H9 (cell line): ENCODE results near the gene NRROS. TPM values are rescaled to one million over a fixed set of nuclear protein-coding genes. Genes with fewer than 3 reads are reported as not detected.

Source experiments
- DNase-seq: peaks from one replicate; pipeline ENCODE4 v3.0.0-alpha.2; 2017
- H2AFZ ChIP-seq: one replicate; pipeline ENCODE4 v1.6.1; 2013; ENCODE audit warnings: mild to moderate bottlenecking, low read length, control low read depth, moderate library complexity
- H2AK5ac ChIP-seq: 2 replicates; pipeline ENCODE4 v1.6.1; 2013; ENCODE audit warnings: low read length, control low read depth, mixed read lengths; ENCODE audit not compliant: insufficient read length
- H2BK120ac ChIP-seq: one replicate; pipeline ENCODE4 v1.6.1; 2013; ENCODE audit warnings: low read depth, mild to moderate bottlenecking, low read length, control low read depth, inconsistent platforms; ENCODE audit not compliant: poor library complexity, severe bottlenecking
- H2BK12ac ChIP-seq: 2 replicates; pipeline ENCODE4 v1.6.1; 2013; ENCODE audit warnings: low read length, control low read depth, mixed read lengths, low read depth; ENCODE audit not compliant: insufficient read length
- H2BK15ac ChIP-seq: 2 replicates; pipeline ENCODE4 v1.6.1; 2013; ENCODE audit warnings: low read depth, low read length, control low read depth
- H2BK20ac ChIP-seq: one replicate; pipeline ENCODE4 v1.6.1; 2013; ENCODE audit warnings: low read depth, mild to moderate bottlenecking, low read length, control low read depth, inconsistent platforms; ENCODE audit not compliant: poor library complexity, severe bottlenecking
- H2BK5ac ChIP-seq: 2 replicates; pipeline ENCODE4 v1.6.1; 2013; ENCODE audit warnings: low read length, control low read depth, mixed read lengths; ENCODE audit not compliant: insufficient read length
- H3K14ac ChIP-seq: 2 replicates; pipeline ENCODE4 v1.6.1; 2013; ENCODE audit warnings: low read length, control low read depth; ENCODE audit not compliant: insufficient read depth
- H3K18ac ChIP-seq: 2 replicates; pipeline ENCODE4 v1.6.1; 2013; ENCODE audit warnings: low read depth, mild to moderate bottlenecking, mixed read lengths, low read length, control low read depth; ENCODE audit not compliant: insufficient read length
- H3K23ac ChIP-seq: 2 replicates; pipeline ENCODE4 v1.6.1; 2013; ENCODE audit warnings: low read length, control low read depth, mixed read lengths, low read depth; ENCODE audit not compliant: insufficient read length
- H3K23me2 ChIP-seq: 2 replicates; pipeline ENCODE4 v1.6.1; 2013; ENCODE audit warnings: low read depth, mild to moderate bottlenecking, mixed read lengths, low read length, control low read depth; ENCODE audit not compliant: insufficient read length, poor library complexity, severe bottlenecking
- H3K27ac ChIP-seq: 2 replicates; pipeline ENCODE4 v1.5.1; 2013; ENCODE audit warnings: low read length, control low read depth, mixed read lengths, low read depth; ENCODE audit not compliant: insufficient read length
- H3K27me3 ChIP-seq: 2 replicates; pipeline ENCODE4 v1.6.1; 2013; ENCODE audit warnings: low read length, control low read depth, inconsistent platforms; ENCODE audit not compliant: insufficient read depth
- H3K4ac ChIP-seq: 2 replicates; pipeline ENCODE4 v1.6.1; 2013; ENCODE audit warnings: low read depth, mild to moderate bottlenecking, control low read depth, inconsistent platforms, low read length, moderate library complexity
- H3K4me1 ChIP-seq: 2 replicates; pipeline ENCODE4 v1.6.1; 2013; ENCODE audit warnings: low read length, control low read depth, inconsistent platforms; ENCODE audit not compliant: insufficient read depth
- H3K4me2 ChIP-seq: 2 replicates; pipeline ENCODE4 v1.6.1; 2013; ENCODE audit warnings: low read length, control low read depth, mixed read lengths; ENCODE audit not compliant: insufficient read length, insufficient read depth
- H3K56ac ChIP-seq: 2 replicates; pipeline ENCODE4 v1.6.1; 2013; ENCODE audit warnings: low read depth, mild to moderate bottlenecking, mixed read lengths, low read length, control low read depth; ENCODE audit not compliant: insufficient read length
- H3K79me1 ChIP-seq: 2 replicates; pipeline ENCODE4 v1.6.1; 2013; ENCODE audit warnings: low read depth, mild to moderate bottlenecking, moderate library complexity, low read length, control low read depth, inconsistent platforms; ENCODE audit not compliant: insufficient read depth, poor library complexity, severe bottlenecking
- H3K79me2 ChIP-seq: 2 replicates; pipeline ENCODE4 v1.6.1; 2013; ENCODE audit warnings: low read length, control low read depth, inconsistent platforms; ENCODE audit not compliant: insufficient read depth
- H3K9ac ChIP-seq: 2 replicates; pipeline ENCODE4 v1.6.1; 2013; ENCODE audit warnings: low read length, control low read depth, mixed read lengths; ENCODE audit not compliant: insufficient read length; ENCODE audit errors: extremely low read depth
- H3K9me3 ChIP-seq: one replicate; pipeline ENCODE4 v1.6.1; 2013; ENCODE audit warnings: low read depth, low read length, inconsistent platforms; ENCODE audit not compliant: control insufficient read depth
- H3T11ph ChIP-seq: one replicate; pipeline ENCODE4 v1.6.1; 2013; ENCODE audit warnings: mild to moderate bottlenecking, low read length, control low read depth, inconsistent platforms
- H4K20me1 ChIP-seq: one replicate; pipeline ENCODE4 v1.6.1; 2013; ENCODE audit not compliant: control insufficient read depth, insufficient read length, insufficient read depth
- H4K5ac ChIP-seq: 2 replicates; pipeline ENCODE4 v1.6.1; 2013; ENCODE audit warnings: low read depth, mild to moderate bottlenecking, mixed read lengths, low read length, control low read depth; ENCODE audit not compliant: insufficient read length
- H4K8ac ChIP-seq: replicated peaks from 2 replicates; pipeline ENCODE4 v1.6.1; 2013; ENCODE audit warnings: low read length, control low read depth, mixed read lengths, low read depth; ENCODE audit not compliant: insufficient read length
- H4K91ac ChIP-seq: 2 replicates; pipeline ENCODE4 v1.6.1; 2013; ENCODE audit warnings: low read depth, mild to moderate bottlenecking, moderate library complexity, mixed read lengths, low read length, control low read depth; ENCODE audit not compliant: insufficient read length
- H3K27ac Mint-ChIP-seq, 3 experiments: 2 replicates in 2 of 3; 3 replicates in 1 of 3; pipeline ENCODE4 v1.8.0; 2020 to 2021; ENCODE audit warnings: mixed read lengths in 3 of 3, mild to moderate bottlenecking in 1 of 3, moderate library complexity in 1 of 3
- H3K27me3 Mint-ChIP-seq: 2 replicates; pipeline ENCODE4 v1.8.0; 2021; ENCODE audit warnings: low read depth, mild to moderate bottlenecking, moderate library complexity, mixed read lengths
- H3K36me3 Mint-ChIP-seq, 3 experiments: 2 replicates in 2 of 3; 3 replicates in 1 of 3; pipeline ENCODE4 v1.8.0; 2020 to 2021; ENCODE audit warnings: low read depth in 3 of 3, mixed read lengths in 3 of 3; ENCODE audit not compliant: insufficient read depth in 1 of 3
- H3K4me1 Mint-ChIP-seq, 2 experiments: 2 replicates each; pipeline ENCODE4 v1.8.0; 2020; ENCODE audit warnings: mixed read lengths in 2 of 2
- H3K4me3 Mint-ChIP-seq, 2 experiments: 2 replicates in 1 of 2; 3 replicates in 1 of 2; pipeline ENCODE4 v1.8.0; 2020 to 2021; ENCODE audit warnings: mild to moderate bottlenecking in 2 of 2, mixed read lengths in 2 of 2, moderate library complexity in 1 of 2
- H3K9me3 Mint-ChIP-seq, 2 experiments: 2 replicates in 1 of 2; 3 replicates in 1 of 2; pipeline ENCODE4 v1.8.0; 2020; ENCODE audit warnings: mild to moderate bottlenecking in 2 of 2, mixed read lengths in 2 of 2, moderate library complexity in 1 of 2
- WGBS: extraction: QIAGEN DNeasy Blood & Tissue Kit; methylation state at CpG from one replicate; pipeline ENCODE4 v1.1.7; 2013; ENCODE audit warnings: missing lambda C conversion rate, low lambda C conversion rate, mixed read lengths; ENCODE audit not compliant: insufficient read length; ENCODE audit errors: extremely low coverage; 5-methylcytosine and 5-hydroxymethylcytosine counted together
- total RNA-seq: library from RNA; stranded (reverse); gene quantifications from 2 replicates; pipeline ENCODE4 v1.2.1, GENCODE V29; 2021
- TF ChIP-seq, protein P1 (sequence below): fragments of 200-600 bp; sonication (generic); conservative IDR thresholded peaks from 3 replicates; pipeline ENCODE4 v1.8.0; 2021; ENCODE audit warnings: antibody characterized with exemption, mild to moderate bottlenecking

NRROS gene
- total RNA-seq, 1 experiment from 2014 or later = 4.0 TPM

DNA sequence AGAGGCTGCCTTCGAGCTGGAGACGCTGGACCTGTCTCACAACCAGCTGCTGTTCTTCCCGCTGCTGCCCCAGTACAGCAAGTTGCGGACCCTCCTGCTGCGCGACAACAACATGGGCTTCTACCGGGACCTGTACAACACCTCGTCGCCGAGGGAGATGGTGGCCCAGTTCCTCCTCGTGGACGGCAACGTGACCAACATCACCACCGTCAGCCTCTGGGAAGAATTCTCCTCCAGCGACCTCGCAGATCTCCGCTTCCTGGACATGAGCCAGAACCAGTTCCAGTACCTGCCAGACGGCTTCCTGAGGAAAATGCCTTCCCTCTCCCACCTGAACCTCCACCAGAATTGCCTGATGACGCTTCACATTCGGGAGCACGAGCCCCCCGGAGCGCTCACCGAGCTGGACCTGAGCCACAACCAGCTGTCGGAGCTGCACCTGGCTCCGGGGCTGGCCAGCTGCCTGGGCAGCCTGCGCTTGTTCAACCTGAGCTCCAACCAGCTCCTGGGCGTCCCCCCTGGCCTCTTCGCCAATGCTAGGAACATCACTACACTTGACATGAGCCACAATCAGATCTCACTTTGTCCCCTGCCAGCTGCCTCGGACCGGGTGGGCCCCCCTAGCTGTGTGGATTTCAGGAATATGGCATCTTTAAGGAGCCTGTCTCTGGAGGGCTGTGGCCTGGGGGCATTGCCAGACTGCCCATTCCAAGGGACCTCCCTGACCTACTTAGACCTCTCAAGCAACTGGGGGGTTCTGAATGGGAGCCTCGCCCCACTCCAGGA, 21.1 kb downstream of the NRROS start:
- Mint-ChIP-seq H3K9me3 (no peaks in the 10 kb centered on the region; a peak in 1 of 5 replicates), H3K4me1 (peaks cover 6 to 19% of the 10 kb centered on the region in 2 experiments), H3K36me3 (no peaks in the 10 kb centered on the region), H3K4me3 (no peak overlapping the region), H3K27ac (no peak overlapping the region), H3K27me3 (no peaks in the 10 kb centered on the region)
- Histone ChIP-seq H3K18ac (no peak overlapping the region), H3K56ac (no peak overlapping the region), H3T11ph (no peak overlapping the region), H2BK120ac (no peak overlapping the region), H2BK12ac (no peak overlapping the region), H2BK5ac (no peak overlapping the region), H4K8ac (no peak overlapping the region), H3K27me3 (no peaks in the 10 kb centered on the region), H3K4me2 (no peak overlapping the region), H3K4ac (no peak overlapping the region), H3K9ac (no peak overlapping the region), H3K4me1 (peaks cover 3% of the 10 kb centered on the region; the same call in 1 of the 2 replicates), H4K91ac (no peak overlapping the region), H3K9me3 (no peaks in the 10 kb centered on the region), H4K5ac (no peak overlapping the region), H3K79me2 (no peaks in the 10 kb centered on the region), H3K14ac (no peak overlapping the region), H2AK5ac (no peak overlapping the region), H3K79me1 (no peaks in the 10 kb centered on the region), H4K20me1 (no peaks in the 10 kb centered on the region), H2BK20ac (no peak overlapping the region), H2AFZ (no peak overlapping the region), H3K23ac (no peak overlapping the region), H3K23me2 (no peaks in the 10 kb centered on the region), H3K27ac (no peak overlapping the region), H2BK15ac (no peak overlapping the region)
- no CpG with 5 or more reads among the region's 32 CpGs for WGBS
- DNase-seq = no peak
- TF ChIP-seq, protein P1, sequence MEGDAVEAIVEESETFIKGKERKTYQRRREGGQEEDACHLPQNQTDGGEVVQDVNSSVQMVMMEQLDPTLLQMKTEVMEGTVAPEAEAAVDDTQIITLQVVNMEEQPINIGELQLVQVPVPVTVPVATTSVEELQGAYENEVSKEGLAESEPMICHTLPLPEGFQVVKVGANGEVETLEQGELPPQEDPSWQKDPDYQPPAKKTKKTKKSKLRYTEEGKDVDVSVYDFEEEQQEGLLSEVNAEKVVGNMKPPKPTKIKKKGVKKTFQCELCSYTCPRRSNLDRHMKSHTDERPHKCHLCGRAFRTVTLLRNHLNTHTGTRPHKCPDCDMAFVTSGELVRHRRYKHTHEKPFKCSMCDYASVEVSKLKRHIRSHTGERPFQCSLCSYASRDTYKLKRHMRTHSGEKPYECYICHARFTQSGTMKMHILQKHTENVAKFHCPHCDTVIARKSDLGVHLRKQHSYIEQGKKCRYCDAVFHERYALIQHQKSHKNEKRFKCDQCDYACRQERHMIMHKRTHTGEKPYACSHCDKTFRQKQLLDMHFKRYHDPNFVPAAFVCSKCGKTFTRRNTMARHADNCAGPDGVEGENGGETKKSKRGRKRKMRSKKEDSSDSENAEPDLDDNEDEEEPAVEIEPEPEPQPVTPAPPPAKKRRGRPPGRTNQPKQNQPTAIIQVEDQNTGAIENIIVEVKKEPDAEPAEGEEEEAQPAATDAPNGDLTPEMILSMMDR = no peak
